ENCODE results near the gene ZDHHC20. TPM values are rescaled to one million over a fixed set of nuclear protein-coding genes. Genes with fewer than 3 reads are reported as not detected.

The ZDHHC20 gene
- total and polyA plus RNA-seq, 2 donors from 2014 or later = 7.2 to 36.1 TPM

GRCh38 chr13:21402586-21403307, 56.4 kb downstream of the ZDHHC20 start:
- DNase-seq (no peak), FAIRE-seq (no peak)

GRCh38 chr13:21399741-21400140, 59.4 kb downstream of the ZDHHC20 start:
- H3K27me3 ChIP-seq (ENCODE audit: control insufficient read depth, insufficient read depth, low read length) = no peaks in the 10 kb centered on the region
- H3K4me3 ChIP-seq (ENCODE audit: low read length in 3 of 3) = no peak overlapping the region
- no peak for TF ChIP-seq CTCF (IDR thresholded peaks at IDR 0.05; ENCODE audit: borderline replicate concordance, extremely low read depth, insufficient read depth)
- H3K36me3 ChIP-seq (ENCODE audit: control insufficient read depth in 2 of 3, insufficient read depth in 3 of 3, low read length in 3 of 3) = peaks cover 0 to 13% (median 0%) of the 10 kb centered on the region in 3 donors
- no peaks in the 10 kb centered on the region for H3K9me3 ChIP-seq (ENCODE audit: control insufficient read depth in 2 of 3, insufficient read depth in 1 of 3, low read length in 3 of 3)
- intact Hi-C loops (cut with DNase I) = no loop called here
- no peaks in the 10 kb centered on the region for H3K4me1 ChIP-seq (ENCODE audit: control insufficient read depth in 2 of 3, insufficient read depth in 2 of 3, low read depth in 1 of 3, low read length in 3 of 3)
- FAIRE-seq (no peak), DNase-seq (peak in 1 of 5 donors; percentile 8)
- no peak overlapping the region for H3K9ac ChIP-seq (ENCODE audit: low read length in 3 of 3)
- no peak overlapping the region for H3K27ac ChIP-seq (ENCODE audit: low read depth in 2 of 2, low read length in 2 of 2)

More at GRCh38 chr13:21402586-21403307, 56.4 kb downstream of the ZDHHC20 start:
- peaks cover 0 to 10% (median 0%) of the 10 kb centered on the region in 3 donors for H3K36me3 ChIP-seq (ENCODE audit: control insufficient read depth in 2 of 3, insufficient read depth in 3 of 3, low read length in 3 of 3)
- no peaks in the 10 kb centered on the region for H3K27me3 ChIP-seq (ENCODE audit: control insufficient read depth, insufficient read depth, low read length)
- intact Hi-C loops (cut with DNase I) = no loop called here
- H3K4me3 ChIP-seq (ENCODE audit: low read length in 3 of 3) = no peak overlapping the region
- H3K9me3 ChIP-seq (ENCODE audit: control insufficient read depth in 2 of 3, insufficient read depth in 1 of 3, low read length in 3 of 3) = no peaks in the 10 kb centered on the region
- H3K4me1 ChIP-seq (ENCODE audit: control insufficient read depth in 2 of 3, insufficient read depth in 2 of 3, low read depth in 1 of 3, low read length in 3 of 3) = no peaks in the 10 kb centered on the region
- no peak overlapping the region for H3K9ac ChIP-seq (ENCODE audit: low read length in 3 of 3)
- TF ChIP-seq CTCF (IDR thresholded peaks at IDR 0.05; ENCODE audit: borderline replicate concordance, extremely low read depth, insufficient read depth) = no peak
- no peak overlapping the region for H3K27ac ChIP-seq (ENCODE audit: low read depth in 2 of 2, low read length in 2 of 2)

GRCh38 chr13:21395953-21396352, 63.1 kb downstream of the ZDHHC20 start:
- no peaks in the 10 kb centered on the region for H3K9me3 ChIP-seq (ENCODE audit: control insufficient read depth in 2 of 3, insufficient read depth in 1 of 3, low read length in 3 of 3)
- no peak overlapping the region for H3K4me3 ChIP-seq (ENCODE audit: low read length in 3 of 3)
- no peak overlapping the region for H3K9ac ChIP-seq (ENCODE audit: low read length in 3 of 3)
- intact Hi-C loops (cut with DNase I) = no loop called here
- H3K27ac ChIP-seq (ENCODE audit: low read depth in 2 of 2, low read length in 2 of 2) = no peak overlapping the region
- H3K27me3 ChIP-seq (ENCODE audit: control insufficient read depth, insufficient read depth, low read length) = no peaks in the 10 kb centered on the region
- peaks cover 0 to 8% (median 0%) of the 10 kb centered on the region in 3 donors for H3K36me3 ChIP-seq (ENCODE audit: control insufficient read depth in 2 of 3, insufficient read depth in 3 of 3, low read length in 3 of 3)
- no peaks in the 10 kb centered on the region for H3K4me1 ChIP-seq (ENCODE audit: control insufficient read depth in 2 of 3, insufficient read depth in 2 of 3, low read depth in 1 of 3, low read length in 3 of 3)
- TF ChIP-seq CTCF (IDR thresholded peaks at IDR 0.05; ENCODE audit: borderline replicate concordance, extremely low read depth, insufficient read depth) = no peak
- DNase-seq (no peak), FAIRE-seq (no peak)
